ENCODE data around the gene STK32C.
"Not testable (repeated sequence)": the region's sequence is repeated elsewhere in the genome, so short reads cannot be mapped to it uniquely, and the experiment has no call there.

STK32C gene

DNA sequence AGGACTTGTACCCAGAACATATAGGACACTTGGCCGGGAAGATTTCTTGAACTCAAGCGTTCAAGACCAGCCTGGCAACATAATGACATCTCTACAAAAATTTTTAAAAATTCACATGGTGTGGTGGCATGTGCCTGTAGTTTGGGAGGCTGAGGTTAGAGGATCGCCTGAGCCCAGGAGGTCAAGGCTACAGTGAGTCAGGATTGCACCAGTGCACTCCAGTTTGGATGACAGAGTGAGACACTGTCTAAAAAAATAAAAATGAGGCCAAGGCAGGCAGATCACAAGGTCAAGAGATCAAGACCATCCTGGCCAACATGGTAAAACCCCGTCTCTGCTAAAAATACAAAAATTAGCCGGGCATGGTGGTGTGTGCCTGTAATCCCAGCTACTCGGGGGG is 9.7 kb upstream of the STK32C start:
- DNase-seq (ENCODE audit: low read depth) = not testable (repeated sequence)

DNA sequence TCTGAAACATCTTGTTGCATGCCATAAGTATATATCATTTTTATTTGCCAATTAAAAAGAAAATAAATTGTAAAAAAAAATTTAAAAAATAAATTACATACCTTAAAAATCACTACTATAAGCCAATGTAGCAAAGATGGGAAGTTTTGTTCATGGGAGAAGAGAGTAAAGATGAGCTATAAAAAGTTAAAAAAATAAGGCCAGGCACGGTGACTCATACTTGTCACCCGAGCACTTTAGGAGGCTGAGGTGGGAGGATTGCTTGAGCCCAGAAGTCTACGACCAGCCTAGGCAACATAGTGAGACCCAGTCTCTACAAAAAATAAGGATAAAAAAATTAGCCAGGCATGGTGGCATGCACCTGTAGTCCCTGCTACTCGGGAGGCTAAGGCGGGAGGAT is 8.4 kb upstream of the STK32C start:
- no peak for DNase-seq (ENCODE audit: low read depth)

DNA sequence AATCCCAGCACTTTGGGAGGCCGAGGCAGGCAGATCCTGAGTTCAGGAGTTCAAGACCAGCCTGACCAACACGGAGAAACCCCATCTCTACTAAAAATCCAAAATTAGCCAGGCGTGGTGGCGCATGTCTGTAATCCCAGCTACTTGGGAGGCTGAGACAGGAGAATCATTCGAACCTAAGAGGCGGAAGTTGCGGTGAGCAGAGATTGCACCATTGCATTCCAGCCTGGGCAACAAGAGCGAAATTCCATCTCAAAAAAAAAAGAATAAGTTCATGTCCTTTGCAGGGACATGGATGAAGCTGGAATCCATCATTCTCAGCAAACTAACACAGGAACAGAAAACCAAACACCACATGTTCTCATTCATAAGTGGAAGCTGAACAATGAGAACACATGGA is 7.1 kb upstream of the STK32C start:
- not testable (repeated sequence) for DNase-seq (ENCODE audit: low read depth)

DNA sequence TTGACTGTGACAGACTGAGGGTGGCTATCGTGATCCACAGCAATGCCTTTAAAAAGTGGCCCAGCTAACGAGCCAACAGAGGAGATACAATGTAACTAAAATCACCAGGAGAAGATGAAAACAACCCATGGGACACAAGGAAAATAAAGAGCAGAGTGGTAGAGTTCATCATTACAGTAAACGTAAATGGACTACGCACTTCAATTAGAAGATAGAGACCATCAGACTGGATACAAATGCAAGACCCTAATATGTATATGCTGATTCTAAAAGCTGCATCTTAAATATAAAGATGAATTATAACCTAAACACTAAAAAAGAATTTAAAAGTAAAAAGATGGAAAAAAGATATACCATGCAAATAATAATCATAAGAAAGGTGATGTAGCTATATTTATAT is 6.6 kb upstream of the STK32C start:
- DNase-seq (ENCODE audit: low read depth) = no peak

- DNase-seq (ENCODE audit: low read depth) = no peak
These were observed 6.1 kb upstream of the STK32C start for GRCh38 chr10:132313865-132314264.

DNA sequence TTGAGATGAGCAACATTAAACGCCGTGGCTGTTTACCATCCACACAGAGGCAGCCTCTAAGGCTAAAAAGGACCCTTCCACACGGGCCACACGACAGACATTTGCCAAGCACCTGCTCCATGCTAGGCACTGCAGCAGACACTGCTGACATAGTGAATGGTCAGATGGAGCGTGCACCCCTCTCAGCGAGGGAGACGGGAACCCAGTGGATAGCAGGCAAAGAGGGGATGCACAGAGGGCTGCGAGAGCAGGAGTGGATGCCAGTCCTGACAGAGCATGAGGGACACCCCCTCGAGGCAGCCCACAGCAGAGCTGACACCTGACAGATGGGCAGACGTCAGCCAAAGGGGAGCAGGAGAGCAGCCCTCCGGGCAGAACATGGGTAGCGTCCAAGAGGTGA is 5.6 kb upstream of the STK32C start:
- no peak for DNase-seq (ENCODE audit: low read depth)

GRCh38 chr10:132311338-132311939 is 3.7 kb upstream of the STK32C start:
- no peak for DNase-seq (ENCODE audit: low read depth)

DNA sequence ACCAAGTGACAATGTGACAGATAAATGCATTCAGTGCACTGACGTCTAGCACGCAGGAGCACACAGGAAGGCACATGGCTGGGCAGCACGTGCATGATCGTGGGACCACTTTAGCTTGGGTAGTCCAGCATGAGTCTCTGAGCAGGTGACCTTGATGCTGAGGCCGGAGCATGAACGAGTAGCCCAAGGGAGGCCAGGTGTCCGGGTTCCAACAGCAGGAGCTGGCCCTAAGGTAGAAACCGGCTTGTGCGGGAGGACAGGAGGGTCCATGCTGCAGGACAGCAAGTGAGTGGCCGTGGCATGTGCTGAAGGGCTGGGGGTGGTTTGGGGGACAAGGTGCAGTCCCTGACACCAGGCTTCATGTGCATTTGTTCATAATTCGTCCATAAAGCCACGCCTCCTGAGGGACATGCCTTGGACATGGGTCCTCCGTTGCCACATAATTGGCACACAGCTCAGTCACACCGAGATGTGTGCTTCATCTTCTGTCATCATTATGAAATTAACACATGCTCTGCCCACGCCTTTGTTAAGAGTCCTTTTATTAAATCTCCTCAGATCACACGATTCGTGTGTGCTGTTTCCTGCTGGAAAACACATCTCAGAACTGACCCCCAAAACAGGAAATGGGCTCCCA is 3.1 kb upstream of the STK32C start:
- DNase-seq (ENCODE audit: low read depth) = no peak

DNA sequence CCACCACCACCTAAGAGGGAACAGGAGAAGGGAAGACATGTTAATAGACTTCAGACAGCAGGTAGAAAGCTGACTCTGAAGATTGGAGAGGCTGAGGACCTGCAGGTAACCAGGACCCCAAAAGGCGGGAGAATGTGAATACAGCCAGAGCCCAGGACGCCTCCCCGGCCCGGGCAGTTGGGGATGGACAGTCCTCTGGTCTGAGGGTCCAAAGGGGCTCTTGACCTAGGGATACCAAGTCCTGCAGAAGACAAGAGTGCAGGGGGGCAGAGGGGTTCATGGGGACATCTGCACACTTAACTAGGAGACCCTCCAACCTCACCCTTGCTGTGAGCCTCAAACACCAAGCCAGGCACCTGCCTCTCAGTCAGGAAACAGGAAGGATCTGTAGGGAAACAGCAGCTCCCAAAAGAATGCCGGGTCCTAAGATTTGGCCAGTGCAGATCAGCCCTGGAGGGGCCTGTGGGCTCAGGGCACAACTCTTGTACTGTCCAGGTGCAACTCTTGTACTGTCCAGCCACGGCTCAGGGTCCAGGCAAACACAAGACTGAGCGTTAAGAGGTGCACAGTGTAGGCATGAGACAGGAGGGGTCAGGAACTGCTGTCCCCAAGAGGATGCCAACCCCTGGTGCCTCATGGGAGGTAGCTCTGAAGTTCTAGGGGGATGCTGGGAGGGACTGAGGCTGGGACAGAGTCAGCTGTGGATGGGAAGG is 2.3 kb upstream of the STK32C start:
- no peak for DNase-seq (ENCODE audit: low read depth)

- no peak for DNase-seq (ENCODE audit: low read depth)
These were observed 1.7 kb upstream of the STK32C start for GRCh38 chr10:132309471-132309865.

- DNase-seq (ENCODE audit: low read depth) = no peak
These were observed 1.1 kb upstream of the STK32C start for GRCh38 chr10:132308587-132309470.

DNA sequence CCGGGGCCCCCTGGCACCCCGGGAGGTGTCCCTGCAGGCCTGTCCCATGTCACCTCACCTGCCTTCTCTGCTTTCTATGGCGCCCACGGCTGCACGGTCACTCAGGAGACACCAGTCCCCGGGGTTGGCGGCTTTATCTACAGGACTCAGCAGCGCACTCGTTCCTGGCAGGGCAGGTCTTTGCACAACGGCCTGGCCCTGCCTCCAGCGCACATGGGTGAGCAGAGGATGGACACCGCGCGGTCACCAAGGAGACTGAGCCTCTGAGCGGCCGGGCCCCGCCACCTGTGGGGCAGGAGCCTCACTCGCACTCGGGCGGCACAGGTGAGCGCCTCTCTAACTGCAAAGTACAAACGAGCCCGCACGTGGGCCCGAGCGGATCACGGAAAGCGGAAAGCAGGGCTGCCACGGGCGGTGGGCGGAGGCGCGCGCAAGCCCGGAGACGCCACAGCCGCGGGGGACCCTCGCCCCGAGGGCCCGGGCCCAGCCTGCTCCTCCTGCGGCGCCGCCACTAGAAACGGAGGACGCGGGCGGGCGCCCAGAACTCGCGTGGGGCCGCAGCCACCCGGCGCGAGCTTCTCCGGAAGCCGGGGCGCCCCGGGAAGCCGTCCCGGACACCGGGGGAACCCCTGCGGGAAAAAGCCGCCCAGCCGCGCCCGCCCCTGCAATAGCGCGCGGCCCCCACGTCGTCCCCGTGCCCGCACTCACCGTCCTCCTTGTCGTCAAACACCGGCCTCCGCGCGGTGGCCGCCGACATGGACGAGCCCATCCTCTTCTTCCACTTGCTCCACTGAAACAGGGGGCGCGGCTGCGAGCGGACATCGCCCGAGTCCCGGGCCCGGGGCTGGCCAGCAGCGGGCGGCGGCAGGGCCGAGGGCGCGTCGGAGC is 642 bp downstream of the STK32C start:
- no peak for DNase-seq (ENCODE audit: low read depth)

- DNase-seq (ENCODE audit: low read depth) = no peak
These were observed 1.4 kb downstream of the STK32C start for GRCh38 chr10:132306343-132306685.

DNA sequence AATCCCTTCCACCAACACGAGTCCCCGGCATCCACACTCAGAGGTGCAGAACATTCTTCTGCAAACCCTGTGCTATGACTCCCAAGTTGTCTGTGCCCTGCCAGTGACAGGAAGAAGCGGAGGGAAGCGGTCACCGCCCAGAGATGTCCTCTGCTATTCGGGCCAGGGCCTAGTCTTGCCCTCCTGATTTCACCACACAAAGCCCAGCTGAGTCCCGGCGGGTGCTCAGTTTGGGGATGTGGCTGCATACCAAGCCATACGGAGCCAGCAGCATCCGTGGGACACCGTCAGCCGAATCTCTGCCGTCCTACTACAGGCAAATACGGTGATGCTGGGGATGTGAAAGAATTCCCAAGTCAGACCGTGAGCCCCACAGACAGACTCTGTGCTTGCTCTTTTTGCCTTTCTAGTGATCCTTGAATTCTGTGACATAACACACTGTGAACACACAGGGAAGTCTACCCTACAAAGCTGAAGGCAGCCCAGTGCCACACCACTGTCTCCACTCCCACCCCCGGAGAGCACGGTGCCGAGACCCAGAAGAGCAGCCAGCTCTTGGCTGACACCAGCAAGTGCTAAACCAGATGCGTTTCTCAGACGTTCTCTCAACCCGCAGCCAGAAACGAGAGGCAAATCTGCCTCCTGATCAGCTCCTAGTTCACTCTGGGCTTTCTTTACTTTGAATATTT is 2.0 kb downstream of the STK32C start:
- DNase-seq (ENCODE audit: low read depth) = no peak

DNA sequence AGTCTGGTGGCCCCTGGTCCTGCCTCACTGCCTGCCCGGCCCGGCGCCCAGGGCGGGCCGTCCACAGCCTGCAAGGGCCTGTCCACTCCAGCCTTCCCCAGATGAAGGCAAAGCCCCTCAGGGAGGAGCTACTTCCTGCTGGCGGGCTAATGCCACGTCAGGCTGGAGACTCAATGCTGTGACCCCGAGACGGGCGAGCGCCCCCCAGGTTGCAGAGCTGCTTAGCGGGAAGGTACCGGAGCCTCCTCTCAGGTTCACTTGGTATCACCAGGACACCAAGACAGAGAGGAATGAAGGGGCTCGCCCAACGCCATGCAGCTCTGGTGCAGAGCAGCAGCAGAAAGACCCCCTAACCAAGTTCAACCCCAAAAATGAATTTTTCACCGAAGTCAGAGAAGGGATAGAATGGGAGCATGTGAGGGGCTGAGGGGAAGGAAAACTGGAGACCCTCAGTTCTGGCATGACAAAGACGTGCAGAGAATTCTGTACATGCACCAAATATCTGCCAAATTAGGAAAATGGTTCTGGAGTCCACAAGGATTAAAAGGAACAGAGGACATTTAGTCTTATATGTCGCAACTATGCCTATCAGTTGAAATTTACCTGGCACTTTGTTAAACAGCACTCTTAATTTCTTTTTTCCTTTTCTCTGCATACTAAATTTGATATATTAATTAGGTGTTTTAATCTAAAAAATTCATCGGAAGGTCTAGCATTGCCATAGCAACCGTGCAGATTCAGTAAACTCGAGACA is 2.8 kb downstream of the STK32C start:
- no peak for DNase-seq (ENCODE audit: low read depth)

DNA sequence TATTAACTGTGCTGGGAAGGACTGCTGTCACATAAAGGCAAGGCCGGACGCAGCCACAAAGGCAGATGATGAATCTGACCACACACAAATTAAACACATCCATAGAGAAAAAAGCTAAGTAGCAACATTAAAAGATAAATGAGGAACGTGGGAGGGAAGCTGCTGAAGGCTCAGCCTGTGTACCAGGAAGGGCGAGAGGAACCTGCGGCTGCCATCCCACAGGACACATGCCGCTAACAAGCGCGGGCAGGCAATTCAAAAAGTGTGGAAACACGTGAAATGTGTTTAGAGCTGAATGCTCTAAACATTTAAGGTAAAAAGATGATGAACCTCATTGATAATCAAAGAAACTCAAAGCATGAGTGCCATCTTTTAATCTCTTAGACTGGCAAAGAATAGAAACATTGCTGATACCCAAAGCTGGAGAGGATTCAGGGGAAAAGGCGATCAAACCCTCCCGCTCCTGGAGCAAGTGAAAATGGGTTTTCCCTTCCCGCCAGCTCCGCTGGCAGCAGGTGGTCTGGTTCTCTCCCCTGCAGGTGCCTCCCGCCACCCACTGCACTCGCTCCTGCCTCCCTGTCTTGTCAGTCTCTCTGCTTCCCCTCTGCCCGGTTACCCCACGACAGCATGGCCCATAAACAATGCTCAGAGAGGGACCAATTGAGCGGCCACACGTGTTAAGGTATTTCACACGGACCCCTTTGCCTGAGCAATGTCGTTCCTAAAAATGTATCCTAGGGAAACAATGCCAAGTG is 4.2 kb downstream of the STK32C start:
- no peak for DNase-seq (ENCODE audit: low read depth)

DNA sequence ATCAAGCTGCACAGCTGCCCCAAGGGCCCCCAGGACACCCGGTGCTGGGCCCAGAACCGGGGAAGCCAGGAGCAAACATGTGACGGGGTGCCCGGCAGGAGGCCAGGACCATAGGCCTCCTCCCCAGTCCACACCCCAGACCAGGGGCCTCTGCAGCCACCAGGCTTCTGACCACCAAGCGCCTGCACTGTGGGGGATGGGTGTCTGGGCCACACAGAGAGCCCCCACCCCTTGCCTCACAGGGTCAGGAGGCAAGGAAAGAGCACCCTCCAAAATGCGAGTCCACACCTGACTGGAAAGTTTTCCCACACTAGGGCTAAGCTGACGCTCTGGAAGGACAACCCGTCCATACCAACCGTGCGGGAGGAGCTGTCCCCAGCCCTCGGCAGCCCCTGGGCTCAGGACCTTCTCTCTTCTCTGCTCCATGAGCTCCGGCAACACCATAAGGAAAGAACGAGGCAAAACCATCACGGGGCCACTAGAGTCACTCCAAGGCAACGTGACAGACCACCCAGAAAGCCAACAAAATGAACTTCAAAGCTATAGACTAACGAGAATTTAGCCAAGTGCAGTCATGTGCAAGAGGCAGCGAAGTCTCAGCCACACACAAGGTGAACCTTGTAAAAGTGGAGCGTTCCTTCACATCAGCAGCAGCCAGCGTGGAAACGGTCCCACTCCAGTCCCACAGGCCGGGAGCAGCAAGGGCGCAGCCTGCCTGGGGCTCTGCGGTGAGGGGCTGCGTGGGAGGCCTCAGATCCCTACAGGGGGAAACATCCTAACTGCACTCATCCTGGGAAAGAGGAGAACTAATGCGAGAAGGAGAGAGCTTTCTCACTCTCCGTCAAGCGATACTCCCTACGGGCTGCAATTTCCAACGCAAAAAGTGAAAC is 5.1 kb downstream of the STK32C start:
- DNase-seq (ENCODE audit: low read depth) = no peak

Data from iris pigment epithelial cell (primary cell).